Hepatocyte (in vitro differentiated cells): ENCODE results near the gene BPI.

Experiments used
- EZH2 ChIP-seq: fragments of 200-600 bp; sonication (generic); IDR thresholded peaks from 2 replicates; pipeline ENCODE4 v1.6.1; 2016; ENCODE audit warnings: antibody characterized with exemption, mild to moderate bottlenecking, borderline replicate concordance
- EZH2phosphoT487 ChIP-seq: fragments of 200-600 bp; sonication (generic); IDR thresholded peaks from one replicate; pipeline ENCODE4 v1.6.1; 2018; ENCODE audit warnings: antibody characterized with exemption, mild to moderate bottlenecking, low read depth, moderate library complexity; ENCODE audit not compliant: unreplicated experiment, severe bottlenecking
- TF ChIP-seq, protein P1 (sequence below): fragments of 200-600 bp; sonication (generic); IDR thresholded peaks from 2 replicates; pipeline ENCODE4 v1.5.1; 2016; ENCODE audit warnings: antibody characterized with exemption, mild to moderate bottlenecking; ENCODE audit not compliant: poor library complexity

GRCh38 chr20:38301309-38301708 lies 2.6 kb upstream of the BPI start:
- TF ChIP-seq, protein P1, sequence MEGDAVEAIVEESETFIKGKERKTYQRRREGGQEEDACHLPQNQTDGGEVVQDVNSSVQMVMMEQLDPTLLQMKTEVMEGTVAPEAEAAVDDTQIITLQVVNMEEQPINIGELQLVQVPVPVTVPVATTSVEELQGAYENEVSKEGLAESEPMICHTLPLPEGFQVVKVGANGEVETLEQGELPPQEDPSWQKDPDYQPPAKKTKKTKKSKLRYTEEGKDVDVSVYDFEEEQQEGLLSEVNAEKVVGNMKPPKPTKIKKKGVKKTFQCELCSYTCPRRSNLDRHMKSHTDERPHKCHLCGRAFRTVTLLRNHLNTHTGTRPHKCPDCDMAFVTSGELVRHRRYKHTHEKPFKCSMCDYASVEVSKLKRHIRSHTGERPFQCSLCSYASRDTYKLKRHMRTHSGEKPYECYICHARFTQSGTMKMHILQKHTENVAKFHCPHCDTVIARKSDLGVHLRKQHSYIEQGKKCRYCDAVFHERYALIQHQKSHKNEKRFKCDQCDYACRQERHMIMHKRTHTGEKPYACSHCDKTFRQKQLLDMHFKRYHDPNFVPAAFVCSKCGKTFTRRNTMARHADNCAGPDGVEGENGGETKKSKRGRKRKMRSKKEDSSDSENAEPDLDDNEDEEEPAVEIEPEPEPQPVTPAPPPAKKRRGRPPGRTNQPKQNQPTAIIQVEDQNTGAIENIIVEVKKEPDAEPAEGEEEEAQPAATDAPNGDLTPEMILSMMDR = no peak
- TF ChIP-seq EZH2 (no peak), EZH2phosphoT487 (no peak)
